HG03139 (cell line): ENCODE data around the gene GDF7.

Experiments
- ATAC-seq: cut with Tn5 transposase; IDR thresholded peaks from one replicate; pipeline ENCODE4 v1.9.1; 2021; ENCODE audit not compliant: unreplicated experiment

Gene GDF7

GRCh38 chr2:20643060-20643459, 23.9 kb upstream of the GDF7 start:
- ATAC-seq: no peak

- ATAC-seq: no peak
Observed at GRCh38 chr2:20643826-20644225, 23.1 kb upstream of the GDF7 start.

- ATAC-seq: no peak
Observed at GRCh38 chr2:20645301-20645701, 21.6 kb upstream of the GDF7 start.

- ATAC-seq: no peak
Observed at GRCh38 chr2:20645761-20646160, 21.2 kb upstream of the GDF7 start.

GRCh38 chr2:20646446-20646845, 20.5 kb upstream of the GDF7 start:
- no peak for ATAC-seq

- no peak for ATAC-seq
Observed at GRCh38 chr2:20647211-20647610, 19.7 kb upstream of the GDF7 start.

GRCh38 chr2:20647738-20648137, 19.2 kb upstream of the GDF7 start:
- ATAC-seq: no peak

GRCh38 chr2:20648206-20648605, 18.7 kb upstream of the GDF7 start:
- no peak for ATAC-seq

- ATAC-seq: no peak
Observed at GRCh38 chr2:20648831-20649230, 18.1 kb upstream of the GDF7 start.

GRCh38 chr2:20649576-20649975, 17.4 kb upstream of the GDF7 start:
- ATAC-seq: no peak

GRCh38 chr2:20649976-20650375, 17.0 kb upstream of the GDF7 start:
- ATAC-seq: no peak

- ATAC-seq: peak; percentile 13
Observed at GRCh38 chr2:20650393-20650876, 16.5 kb upstream of the GDF7 start.

- peak; percentile 96 for ATAC-seq
Observed at GRCh38 chr2:20650877-20651730, 15.8 kb upstream of the GDF7 start, which contains the start of gene HS1BP3. HS1BP3 (minus strand) TSS chr2:20651098; CDS start chr2:20651063, 35 bp downstream.

- ATAC-seq: no peak
Observed at GRCh38 chr2:20651731-20652099, 15.2 kb upstream of the GDF7 start.

GRCh38 chr2:20652141-20652540, 14.8 kb upstream of the GDF7 start:
- no peak for ATAC-seq

- ATAC-seq: no peak
Observed at GRCh38 chr2:20652673-20653575, 14.0 kb upstream of the GDF7 start.

GRCh38 chr2:20653695-20654534, 13.0 kb upstream of the GDF7 start:
- ATAC-seq: no peak

GRCh38 chr2:20654535-20654813, 12.5 kb upstream of the GDF7 start:
- ATAC-seq: no peak

- ATAC-seq: no peak
Observed at GRCh38 chr2:20656561-20656960, 10.4 kb upstream of the GDF7 start.

- ATAC-seq: no peak
Observed at GRCh38 chr2:20657522-20658235, 9.3 kb upstream of the GDF7 start.
